Stimulated activated naive CD4-positive, alpha-beta T cell treated with Interleukin-2 at 50 U/mL for 16 hours (primary cell): ENCODE results near the gene KASH5.
"Not testable (repeated sequence)": the region's sequence is repeated elsewhere in the genome, so short reads cannot be mapped to it uniquely, and the experiment has no call there.

Source experiments
- DNase-seq: peaks from one replicate; lab custom pipeline; 2025; lab: John Stamatoyannopoulos, UW

KASH5 gene

GRCh38 chr19:49455773-49456172 is 67.7 kb downstream of the KASH5 start:
- no peak for DNase-seq

GRCh38 chr19:49456326-49456725 is 68.3 kb downstream of the KASH5 start:
- no peak for DNase-seq

- no peak for DNase-seq
These were observed 70.5 kb downstream of the KASH5 start for GRCh38 chr19:49458567-49458903.

- no peak for DNase-seq
These were observed 71.3 kb downstream of the KASH5 start for GRCh38 chr19:49459388-49459787.

GRCh38 chr19:49461130-49461529 is 73.1 kb downstream of the KASH5 start:
- not testable (repeated sequence) for DNase-seq

GRCh38 chr19:49461656-49462055 is 73.6 kb downstream of the KASH5 start:
- DNase-seq = no peak

- DNase-seq = no peak
These were observed 74.4 kb downstream of the KASH5 start for GRCh38 chr19:49462492-49462891.

GRCh38 chr19:49463960-49464740 is 76.1 kb downstream of the KASH5 start:
- no peak for DNase-seq

- no peak for DNase-seq
These were observed 77.3 kb downstream of the KASH5 start for GRCh38 chr19:49465371-49465770.
